HepG2 (cell line): ENCODE measurements around the gene TOR2A.

ENCODE experiments used
- IKZF1 ChIP-seq: fragments of 450-650 bp; IDR thresholded peaks from 2 replicates; pipeline ENCODE4 v1.7.1; 2016
- KDM5A ChIP-seq: fragments of 200-600 bp; sonication (generic); IDR thresholded peaks from 2 replicates; pipeline ENCODE4 v1.7.0; 2018; ENCODE audit warnings: antibody characterized with exemption, mild to moderate bottlenecking, low read length, borderline replicate concordance
- STAT6 ChIP-seq: sonication (generic); formaldehyde crosslinking; IDR thresholded peaks from 2 replicates; pipeline ENCODE4 v1.4.0; 2020; ENCODE audit warnings: missing genetic modification reagents, mild to moderate bottlenecking, borderline replicate concordance
- ZNF549 ChIP-seq: sonication (generic); formaldehyde crosslinking; IDR thresholded peaks from 2 replicates; pipeline ENCODE4 v1.5.0; 2020; ENCODE audit warnings: missing genetic modification reagents
- ZNF747 ChIP-seq: sonication (generic); formaldehyde crosslinking; IDR thresholded peaks from 2 replicates; pipeline ENCODE4 v1.8.1; 2023; ENCODE audit warnings: missing genetic modification reagents, mild to moderate bottlenecking, borderline replicate concordance

- TF ChIP-seq KDM5A = no peak
- TF ChIP-seq ZNF747 = no peak
- TF ChIP-seq STAT6 (CRISPR knock-in tag) = no peak
- TF ChIP-seq IKZF1 = no peak
- no peak for TF ChIP-seq ZNF549 (CRISPR knock-in tag)
Observed at GRCh38 chr9:127692071-127692470, 43.0 kb downstream of the TOR2A start.
